ENCODE measurements around the gene NUPR1. TPM values are rescaled to one million over a fixed set of nuclear protein-coding genes. Genes with fewer than 3 reads are reported as not detected.

NUPR1 gene
- polyA plus RNA-seq, 1 donor from 2014 or later: not detected

DNA sequence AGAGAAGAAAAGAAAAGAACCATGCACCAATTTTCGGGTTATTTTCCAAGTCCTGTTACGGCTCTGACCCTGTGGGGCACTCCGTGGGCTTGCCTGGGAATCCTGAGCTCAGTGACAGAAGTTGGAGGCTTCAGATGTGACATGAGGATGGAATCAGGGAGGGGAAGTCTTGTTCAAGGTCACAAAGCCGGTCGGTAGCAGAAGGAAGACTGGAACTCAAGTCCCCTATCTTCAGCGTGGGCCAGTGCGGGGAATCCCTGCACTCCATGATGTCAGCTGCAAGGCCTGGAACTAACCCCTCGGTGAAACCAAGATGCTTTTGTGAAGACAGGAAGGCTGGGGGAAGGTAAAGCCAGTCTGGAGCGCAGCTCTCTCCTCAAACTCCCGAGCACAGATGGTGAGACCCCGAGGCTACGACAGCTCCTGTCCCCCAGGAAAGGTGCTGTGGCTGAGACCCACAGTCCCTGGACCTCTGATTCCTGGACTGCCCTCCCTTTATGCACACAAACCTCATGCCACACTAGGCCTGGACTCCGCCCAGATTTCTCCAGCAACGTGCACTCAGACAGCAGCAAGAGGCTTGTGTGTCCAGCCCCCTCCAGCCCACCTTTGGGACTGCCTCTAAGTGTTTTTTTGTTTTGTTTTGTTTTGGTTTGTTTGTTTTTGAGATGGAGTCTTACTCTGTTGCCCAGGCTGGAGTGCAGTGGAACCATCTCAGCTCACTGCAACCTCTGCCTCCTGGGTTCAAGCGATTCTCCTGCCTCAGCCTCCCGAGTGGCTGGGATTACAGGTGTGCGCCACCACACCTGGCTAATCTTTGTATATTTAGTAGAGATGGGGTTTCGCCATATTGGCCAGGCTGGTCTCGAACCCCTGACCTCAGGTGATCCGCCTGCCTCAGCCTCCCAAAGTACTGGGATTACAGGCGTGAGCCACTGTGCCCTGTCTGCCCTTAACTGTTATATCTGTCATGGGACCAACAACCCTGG, 26.7 kb downstream of the NUPR1 start:
- TF ChIP-seq REST (IDR thresholded peaks at IDR 0.05; ENCODE audit: borderline replicate concordance) (no peak), EZH2 (IDR thresholded peaks at IDR 0.05; ENCODE audit: borderline replicate concordance, insufficient read depth, low read length, poor library complexity, severe bottlenecking) (no peak), SMC3 (conservative IDR thresholded peaks at IDR 0.05; ENCODE audit: poor library complexity) (no peak), CTCF (IDR thresholded peaks at IDR 0.05; ENCODE audit: poor library complexity, severe bottlenecking) (no peak), POLR2AphosphoS5 (IDR thresholded peaks at IDR 0.05) (no peak), TAF1 (IDR thresholded peaks at IDR 0.05; ENCODE audit: low read depth) (no peak), RAD21 (conservative IDR thresholded peaks at IDR 0.05) (no peak), EP300 (conservative IDR thresholded peaks at IDR 0.05; ENCODE audit: poor library complexity, severe bottlenecking) (no peak), MXI1 (conservative IDR thresholded peaks at IDR 0.05; ENCODE audit: poor library complexity, severe bottlenecking) (no peak)

GRCh38 chr16:28511031-28511430, 27.7 kb downstream of the NUPR1 start:
- Histone ChIP-seq H3K27ac (ENCODE audit: low read length) (no peak overlapping the region), H3K36me3 (ENCODE audit: insufficient read depth, low read length) (no peaks in the 10 kb centered on the region), H3K4me2 (ENCODE audit: low read length) (no peak overlapping the region)

More for the DNA sequence above, 26.7 kb downstream of the NUPR1 start:
- no peaks in the 10 kb centered on the region for H3K79me2 ChIP-seq (replicated peaks; ENCODE audit: insufficient read depth, low read length)
- H3K9me3 ChIP-seq (ENCODE audit: low read length): no peaks in the 10 kb centered on the region
- no peak overlapping the region for H2AFZ ChIP-seq (ENCODE audit: low read depth, low read length)
- H3K36me3 ChIP-seq (ENCODE audit: insufficient read depth, low read length): no peaks in the 10 kb centered on the region
- H3K27me3 ChIP-seq (ENCODE audit: insufficient read depth, low read depth, low read length): no peaks in the 10 kb centered on the region
- no peaks in the 10 kb centered on the region for H4K20me1 ChIP-seq (ENCODE audit: insufficient read depth)
- no peak overlapping the region for H3K9ac ChIP-seq (ENCODE audit: low read length)
- no peak overlapping the region for H3K4me2 ChIP-seq (ENCODE audit: low read length)
- no peaks in the 10 kb centered on the region for H3K9me2 ChIP-seq (ENCODE audit: insufficient read depth, low read length)
- H3K4me3 ChIP-seq (ENCODE audit: low read length): no peak overlapping the region
- no peaks in the 10 kb centered on the region for H3F3A ChIP-seq (ENCODE audit: insufficient read depth, low read length, poor library complexity, severe bottlenecking)
- H3K27ac ChIP-seq (ENCODE audit: low read length): no peak overlapping the region

More at GRCh38 chr16:28511031-28511430, 27.7 kb downstream of the NUPR1 start:
- Histone ChIP-seq H3K9me2 (ENCODE audit: insufficient read depth, low read length) (no peaks in the 10 kb centered on the region), H3F3A (ENCODE audit: insufficient read depth, low read length, poor library complexity, severe bottlenecking) (no peaks in the 10 kb centered on the region), H3K9ac (ENCODE audit: low read length) (no peak overlapping the region), H3K9me3 (ENCODE audit: low read length) (no peaks in the 10 kb centered on the region), H3K79me2 (replicated peaks; ENCODE audit: insufficient read depth, low read length) (no peaks in the 10 kb centered on the region), H3K4me3 (ENCODE audit: low read length) (no peak overlapping the region), H4K20me1 (ENCODE audit: insufficient read depth) (no peaks in the 10 kb centered on the region), H2AFZ (ENCODE audit: low read depth, low read length) (no peak overlapping the region), H3K27me3 (ENCODE audit: insufficient read depth, low read depth, low read length) (no peaks in the 10 kb centered on the region)
- TF ChIP-seq TAF1 (IDR thresholded peaks at IDR 0.05; ENCODE audit: low read depth) (no peak), CTCF (IDR thresholded peaks at IDR 0.05; ENCODE audit: poor library complexity, severe bottlenecking) (no peak), REST (IDR thresholded peaks at IDR 0.05; ENCODE audit: borderline replicate concordance) (no peak), EP300 (conservative IDR thresholded peaks at IDR 0.05; ENCODE audit: poor library complexity, severe bottlenecking) (no peak), MXI1 (conservative IDR thresholded peaks at IDR 0.05; ENCODE audit: poor library complexity, severe bottlenecking) (no peak), SMC3 (conservative IDR thresholded peaks at IDR 0.05; ENCODE audit: poor library complexity) (no peak), EZH2 (IDR thresholded peaks at IDR 0.05; ENCODE audit: borderline replicate concordance, insufficient read depth, low read length, poor library complexity, severe bottlenecking) (no peak), RAD21 (conservative IDR thresholded peaks at IDR 0.05) (no peak), POLR2AphosphoS5 (IDR thresholded peaks at IDR 0.05) (no peak)
